Esophagus squamous epithelium (tissue), 5 donors: ENCODE data around the gene GNG8. TPM values are rescaled to one million over a fixed set of nuclear protein-coding genes. Genes with fewer than 3 reads are reported as not detected.
A peak's percentile ranks its signal among the peaks of the same experiment; 100 is the strongest.
"Not testable (repeated sequence)": the region's sequence is repeated elsewhere in the genome, so short reads cannot be mapped to it uniquely, and the experiment has no call there.

Source experiments
- DNase-seq: peaks from one replicate; lab custom pipeline; 2025; lab: John Stamatoyannopoulos, UW
- H3K27ac ChIP-seq, 4 donors: fragments of 200-600 bp; sonication (generic); one replicate each; pipeline ENCODE4 v1.5.1; 2016 to 2019; ENCODE audit warnings: mild to moderate bottlenecking in 1 of 4
- H3K27me3 ChIP-seq, 4 donors: fragments of 200-600 bp; sonication (generic); 1 replicate in 3 of 4; 2 replicates in 1 of 4; pipeline versions ENCODE4 v1.5.1 to v1.6.0; 2017 to 2021; ENCODE audit warnings: antibody characterized with exemption in 1 of 4
- H3K36me3 ChIP-seq, 3 donors: fragments of 200-600 bp; sonication (generic); one replicate each; pipeline ENCODE4 v1.5.1; 2016 to 2019
- H3K4me1 ChIP-seq, 3 donors: fragments of 200-600 bp; sonication (generic); one replicate each; pipeline ENCODE4 v1.5.1; 2017 to 2019
- H3K4me3 ChIP-seq, 4 donors: fragments of 200-600 bp; sonication (generic); 1 replicate in 3 of 4; 2 replicates in 1 of 4; pipeline ENCODE4 v1.5.1; 2016 to 2019; ENCODE audit warnings: mild to moderate bottlenecking in 2 of 4, moderate library complexity in 1 of 4
- H3K9me3 ChIP-seq, 3 donors: fragments of 200-600 bp; sonication (generic); one replicate each; pipeline ENCODE4 v1.5.1; 2016 to 2019
- CTCF ChIP-seq, 6 experiments: fragments of 450-650 bp in 4 of 6; fragments of 200-600 bp in 2 of 6; sonication (generic) in 2 of 6; IDR thresholded peaks; one replicate each; pipeline ENCODE4 v1.5.1; 2016 to 2019; ENCODE audit warnings: antibody characterized with exemption in 6 of 6, mild to moderate bottlenecking in 4 of 6, moderate library complexity in 4 of 6
- POLR2A ChIP-seq, 4 donors: fragments of 450-650 bp; IDR thresholded peaks; one replicate each; pipeline ENCODE4 v1.6.1; 2017; ENCODE audit warnings: antibody characterized with exemption in 4 of 4, mild to moderate bottlenecking in 4 of 4, moderate library complexity in 3 of 4
- WGBS, 2 donors: methylation state at CpG; one replicate each; pipeline ENCODE4 v1.1.5; 2018; 5-methylcytosine and 5-hydroxymethylcytosine counted together
- intact Hi-C: fragments of 100-400 bp; cut with DNase I; formaldehyde crosslinking; loops from one replicate; pipeline ENCODE4 v1.15.0; 2022
- total RNA-seq, 4 donors: library from RNA; depleted of rRNA; stranded (reverse); fragments of >200 nt; gene quantifications; one replicate each; pipeline ENCODE4 v1.1.0, GENCODE V29; 2016
- donor health status: DM: yes; HTN: yes; CAD: no.

The GNG8 gene
- total RNA-seq, 4 donors from 2014 or later: not detected

- intact Hi-C loops: no loop called here
- H3K27ac ChIP-seq: no peak overlapping the region
- 83 to 88% methylated on average over 9 to 13 of the region's 15 CpGs for WGBS, 2 donors
- H3K36me3 ChIP-seq: no peaks in the 10 kb centered on the region
- H3K9me3 ChIP-seq: no peaks in the 10 kb centered on the region
- no peak for TF ChIP-seq CTCF (IDR thresholded peaks at IDR 0.05)
- TF ChIP-seq POLR2A (IDR thresholded peaks at IDR 0.05): no peak
- no peak for DNase-seq
- no peak overlapping the region for H3K4me3 ChIP-seq
- peaks cover 0 to 41% (median 0%) of the 10 kb centered on the region in 4 donors for H3K27me3 ChIP-seq
- H3K4me1 ChIP-seq: peaks cover 20 to 53% (median 35%) of the 10 kb centered on the region in 3 donors
Observed at GRCh38 chr19:46629546-46630025, 6.4 kb downstream of the GNG8 start.

GRCh38 chr19:46628970-46629369 lies 7.0 kb downstream of the GNG8 start:
- H3K27ac ChIP-seq, intact Hi-C loops, H3K9me3 ChIP-seq, H3K4me3 ChIP-seq, H3K36me3 ChIP-seq, DNase-seq: not testable (repeated sequence)
- Histone ChIP-seq H3K4me1 (peaks cover 26 to 53% (median 37%) of the 10 kb centered on the region in 3 donors), H3K27me3 (peaks cover 0 to 35% (median 0%) of the 10 kb centered on the region in 4 donors)
- WGBS, 2 donors: 94% methylated on average over 3 to 6 of the region's 7 CpGs

- intact Hi-C loops: no loop called here
- Histone ChIP-seq H3K27me3 (peaks cover 0 to 18% (median 0%) of the 10 kb centered on the region in 4 donors), H3K4me3 (no peak overlapping the region), H3K9me3 (no peaks in the 10 kb centered on the region), H3K27ac (peak overlapping the region; percentile 24 to 93 (median 81)), H3K4me1 (peaks cover 23 to 62% (median 34%) of the 10 kb centered on the region in 3 donors), H3K36me3 (no peaks in the 10 kb centered on the region)
- WGBS, 2 donors: 49 to 64% methylated on average over 6 to 7 of the region's 14 CpGs
- TF ChIP-seq CTCF (IDR thresholded peaks at IDR 0.05) (no peak), POLR2A (IDR thresholded peaks at IDR 0.05) (no peak)
- no peak for DNase-seq
Observed at GRCh38 chr19:46626446-46626845, 9.6 kb downstream of the GNG8 start.

GRCh38 chr19:46625731-46626130 lies 10.3 kb downstream of the GNG8 start:
- Histone ChIP-seq H3K27me3 (peaks cover 0 to 18% (median 0%) of the 10 kb centered on the region in 4 donors), H3K36me3 (no peaks in the 10 kb centered on the region), H3K27ac (peak overlapping the region; percentile 24 to 93 (median 81)), H3K4me1 (peaks cover 23 to 62% (median 31%) of the 10 kb centered on the region in 3 donors), H3K9me3 (no peaks in the 10 kb centered on the region), H3K4me3 (no peak overlapping the region)
- WGBS, 2 donors: 80% methylated on average over 9 of the region's 12 CpGs; no CpG with 5 or more reads in 1 of the 2 donors
- no peak for DNase-seq
- no peak for TF ChIP-seq CTCF (IDR thresholded peaks at IDR 0.05)
- no peak for TF ChIP-seq POLR2A (IDR thresholded peaks at IDR 0.05)
- intact Hi-C loops: no loop called here

GRCh38 chr19:46624958-46625661 lies 10.9 kb downstream of the GNG8 start, which contains the start of gene PTGIR:
TSS of gene PTGIR (minus strand) at chr19:46625089. CDS start at chr19:46624225, 864 bp downstream.
- peaks cover 23 to 65% (median 34%) of the 10 kb centered on the region in 3 donors for H3K4me1 ChIP-seq
- H3K4me3 ChIP-seq: peak within 1 kb of the TSS in 2 of 4 donors; percentile 22 to 48
- 18 to 26% methylated on average over 11 to 12 of the region's 13 CpGs for WGBS, 2 donors
- H3K27me3 ChIP-seq: peaks cover 0 to 16% (median 0%) of the 10 kb centered on the region in 4 donors
- H3K36me3 ChIP-seq: no peaks in the 10 kb centered on the region
- intact Hi-C loops: loop anchor here (5.0 kb wide), 1 partner anchor 37 kb away; the partner anchor contains the start of gene DACT3
- no peak for DNase-seq
- peak within 1 kb of the TSS; percentile 29 to 93 (median 81) for H3K27ac ChIP-seq
- TF ChIP-seq CTCF (IDR thresholded peaks at IDR 0.05): no peak
- TF ChIP-seq POLR2A (IDR thresholded peaks at IDR 0.05): peak in 2 of 4 donors; percentile 10 to 21
- no peaks in the 10 kb centered on the region for H3K9me3 ChIP-seq
